ENCODE results near the gene FRAT1. TPM values are rescaled to one million over a fixed set of nuclear protein-coding genes. Genes with fewer than 3 reads are reported as not detected.
A peak's percentile ranks its signal among the peaks of the same experiment; 100 is the strongest.

Gene FRAT1
- total RNA-seq, 1 donor from 2014 or later, result 1.3 TPM

DNA sequence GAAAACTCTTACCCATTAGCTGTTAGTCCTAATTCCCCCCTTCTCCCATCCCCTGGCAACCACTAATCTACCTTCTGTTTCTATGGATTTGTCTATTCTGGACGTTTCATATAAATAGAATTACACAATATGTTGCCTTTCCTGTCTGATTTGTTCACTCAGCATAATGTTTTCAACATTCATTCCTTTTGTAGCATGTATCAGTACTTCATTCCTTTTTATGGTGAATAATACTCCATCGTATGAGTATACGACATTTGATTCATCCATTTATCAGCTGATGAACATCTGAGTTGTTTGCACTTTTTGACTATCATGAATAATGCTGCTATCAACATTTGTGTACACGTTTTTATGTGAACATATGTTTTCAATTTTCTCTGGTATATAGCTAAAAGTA lies 4.4 kb upstream of the FRAT1 start:
- H3K4me1 Mint-ChIP-seq (ENCODE audit: low read depth), result peaks cover 6% of the 10 kb centered on the region
- H3K4me3 Mint-ChIP-seq (ENCODE audit: unreplicated experiment), result no peak overlapping the region
- H3K27ac Mint-ChIP-seq (ENCODE audit: unreplicated experiment), result no peak overlapping the region
- TF ChIP-seq, protein P1, sequence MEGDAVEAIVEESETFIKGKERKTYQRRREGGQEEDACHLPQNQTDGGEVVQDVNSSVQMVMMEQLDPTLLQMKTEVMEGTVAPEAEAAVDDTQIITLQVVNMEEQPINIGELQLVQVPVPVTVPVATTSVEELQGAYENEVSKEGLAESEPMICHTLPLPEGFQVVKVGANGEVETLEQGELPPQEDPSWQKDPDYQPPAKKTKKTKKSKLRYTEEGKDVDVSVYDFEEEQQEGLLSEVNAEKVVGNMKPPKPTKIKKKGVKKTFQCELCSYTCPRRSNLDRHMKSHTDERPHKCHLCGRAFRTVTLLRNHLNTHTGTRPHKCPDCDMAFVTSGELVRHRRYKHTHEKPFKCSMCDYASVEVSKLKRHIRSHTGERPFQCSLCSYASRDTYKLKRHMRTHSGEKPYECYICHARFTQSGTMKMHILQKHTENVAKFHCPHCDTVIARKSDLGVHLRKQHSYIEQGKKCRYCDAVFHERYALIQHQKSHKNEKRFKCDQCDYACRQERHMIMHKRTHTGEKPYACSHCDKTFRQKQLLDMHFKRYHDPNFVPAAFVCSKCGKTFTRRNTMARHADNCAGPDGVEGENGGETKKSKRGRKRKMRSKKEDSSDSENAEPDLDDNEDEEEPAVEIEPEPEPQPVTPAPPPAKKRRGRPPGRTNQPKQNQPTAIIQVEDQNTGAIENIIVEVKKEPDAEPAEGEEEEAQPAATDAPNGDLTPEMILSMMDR (IDR thresholded peaks at IDR 0.05), result no peak
- H3K9me3 Mint-ChIP-seq (ENCODE audit: low read depth), result no peaks in the 10 kb centered on the region
- DNase-seq (ENCODE audit: low spot score), result no peak
- H3K27me3 Mint-ChIP-seq (ENCODE audit: low read depth), result no peaks in the 10 kb centered on the region
- H3K36me3 Mint-ChIP-seq (ENCODE audit: low read depth), result no peaks in the 10 kb centered on the region

DNA sequence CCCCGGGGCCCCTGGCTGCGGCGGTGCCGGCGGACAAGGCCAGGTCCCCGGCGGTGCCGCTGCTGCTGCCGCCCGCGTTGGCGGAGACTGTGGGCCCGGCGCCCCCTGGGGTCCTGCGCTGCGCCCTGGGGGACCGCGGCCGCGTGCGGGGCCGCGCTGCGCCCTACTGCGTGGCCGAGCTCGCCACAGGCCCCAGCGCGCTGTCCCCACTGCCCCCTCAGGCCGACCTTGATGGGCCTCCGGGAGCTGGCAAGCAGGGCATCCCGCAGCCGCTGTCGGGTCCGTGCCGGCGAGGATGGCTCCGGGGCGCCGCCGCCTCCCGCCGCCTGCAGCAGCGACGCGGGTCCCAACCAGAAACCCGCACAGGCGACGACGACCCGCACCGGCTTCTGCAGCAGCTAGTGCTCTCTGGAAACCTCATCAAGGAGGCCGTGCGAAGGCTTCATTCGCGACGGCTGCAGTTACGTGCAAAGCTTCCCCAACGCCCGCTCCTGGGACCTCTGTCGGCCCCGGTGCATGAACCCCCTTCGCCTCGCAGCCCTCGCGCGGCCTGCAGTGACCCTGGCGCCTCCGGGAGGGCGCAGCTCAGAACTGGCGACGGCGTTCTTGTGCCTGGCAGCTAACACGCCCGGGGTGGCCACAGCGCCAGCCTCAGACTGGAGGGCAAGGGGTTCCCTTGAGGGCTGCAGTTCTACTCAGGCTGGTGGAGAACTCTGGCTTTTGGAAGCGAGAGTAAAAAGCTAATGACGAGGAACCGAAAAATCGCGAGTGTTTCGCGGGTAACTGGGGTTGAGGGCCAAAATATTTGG lies 804 bp downstream of the FRAT1 start:
- Mint-ChIP-seq H3K36me3 (ENCODE audit: low read depth) (no peaks in the 10 kb centered on the region), H3K4me3 (ENCODE audit: unreplicated experiment) (peak overlapping the region; percentile 66), H3K4me1 (ENCODE audit: low read depth) (peaks cover 18% of the 10 kb centered on the region), H3K27me3 (ENCODE audit: low read depth) (peaks cover 10% of the 10 kb centered on the region), H3K9me3 (ENCODE audit: low read depth) (no peaks in the 10 kb centered on the region), H3K27ac (ENCODE audit: unreplicated experiment) (no peak overlapping the region)
- TF ChIP-seq, protein P1 (IDR thresholded peaks at IDR 0.05), result no peak
- DNase-seq (ENCODE audit: low spot score), result no peak

DNA sequence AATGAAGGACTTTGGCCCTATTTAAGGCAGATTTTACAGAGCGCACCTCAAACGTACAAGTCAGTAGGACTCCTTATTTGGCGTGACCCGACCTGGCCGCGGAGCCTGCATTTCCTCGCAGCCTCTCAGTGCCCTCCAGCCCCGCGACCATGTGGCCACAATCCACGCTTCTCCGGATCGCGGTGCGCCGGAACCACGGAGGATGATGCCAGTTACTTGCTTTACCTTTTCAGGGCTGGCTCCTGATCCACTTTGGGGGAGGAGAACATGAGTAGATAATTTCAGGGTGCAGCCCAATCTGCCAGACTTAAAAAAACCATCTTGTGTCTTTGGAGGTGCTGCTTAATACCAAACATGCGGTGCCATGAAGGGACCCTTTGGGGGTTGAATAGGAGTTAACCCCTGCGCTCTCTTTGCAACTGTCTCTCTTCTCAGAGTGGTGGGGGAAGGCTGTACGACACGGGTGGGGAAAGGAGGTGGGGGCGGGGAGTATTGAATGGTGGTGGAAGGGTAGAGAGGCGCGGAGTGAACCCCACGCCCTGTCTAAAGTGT lies 1.5 kb downstream of the FRAT1 start:
- DNase-seq (ENCODE audit: low spot score), result no peak
- no peaks in the 10 kb centered on the region for H3K9me3 Mint-ChIP-seq (ENCODE audit: low read depth)
- H3K27ac Mint-ChIP-seq (ENCODE audit: unreplicated experiment), result no peak overlapping the region
- no peaks in the 10 kb centered on the region for H3K36me3 Mint-ChIP-seq (ENCODE audit: low read depth)
- peaks cover 10% of the 10 kb centered on the region for H3K27me3 Mint-ChIP-seq (ENCODE audit: low read depth)
- H3K4me3 Mint-ChIP-seq (ENCODE audit: unreplicated experiment), result peak overlapping the region; percentile 66
- TF ChIP-seq, protein P1 (IDR thresholded peaks at IDR 0.05), result no peak
- H3K4me1 Mint-ChIP-seq (ENCODE audit: low read depth), result peaks cover 18% of the 10 kb centered on the region

DNA sequence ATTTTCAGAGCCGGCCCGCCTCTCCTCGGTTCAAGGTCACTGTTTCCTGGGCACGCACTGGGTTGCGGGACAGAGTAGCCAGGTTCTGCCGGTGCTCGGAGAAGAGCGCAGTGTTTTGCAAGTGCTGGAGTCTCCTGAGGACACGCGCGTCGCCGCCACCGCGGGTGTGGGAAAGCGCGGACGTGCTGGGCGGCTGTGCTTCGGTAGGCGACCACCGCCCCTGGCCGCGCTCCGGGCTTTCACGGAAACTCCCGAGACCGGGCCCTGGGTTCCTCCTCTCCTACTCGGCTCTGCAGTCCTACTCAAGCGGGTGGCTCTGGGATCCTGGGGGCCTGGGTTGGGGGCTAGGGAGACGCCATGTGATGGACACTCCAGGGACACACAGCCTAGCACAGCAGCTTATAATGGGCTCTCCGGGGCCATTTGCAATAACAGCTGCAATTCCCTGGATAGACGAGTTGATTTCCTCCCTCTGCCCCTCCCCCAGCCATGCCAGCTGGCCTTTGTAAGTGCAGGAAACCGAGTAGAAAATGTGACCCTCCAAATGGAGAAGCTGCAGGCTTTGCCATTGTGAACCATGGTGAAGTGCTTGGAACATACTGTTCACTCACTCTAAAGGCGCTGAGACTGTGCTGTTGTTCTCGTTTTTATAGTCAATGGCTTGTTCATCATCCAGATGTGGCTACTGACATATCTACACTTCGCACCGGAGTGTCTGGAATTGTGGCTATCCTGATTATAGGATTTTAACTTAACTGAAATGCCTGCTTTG lies 2.1 kb downstream of the FRAT1 start:
- peaks cover 10% of the 10 kb centered on the region for H3K27me3 Mint-ChIP-seq (ENCODE audit: low read depth)
- no peaks in the 10 kb centered on the region for H3K9me3 Mint-ChIP-seq (ENCODE audit: low read depth)
- TF ChIP-seq, protein P1 (IDR thresholded peaks at IDR 0.05), result no peak
- H3K4me1 Mint-ChIP-seq (ENCODE audit: low read depth), result peaks cover 18% of the 10 kb centered on the region
- no peaks in the 10 kb centered on the region for H3K36me3 Mint-ChIP-seq (ENCODE audit: low read depth)
- peak overlapping the region; percentile 66 for H3K4me3 Mint-ChIP-seq (ENCODE audit: unreplicated experiment)
- DNase-seq (ENCODE audit: low spot score), result no peak
- no peak overlapping the region for H3K27ac Mint-ChIP-seq (ENCODE audit: unreplicated experiment)

DNA sequence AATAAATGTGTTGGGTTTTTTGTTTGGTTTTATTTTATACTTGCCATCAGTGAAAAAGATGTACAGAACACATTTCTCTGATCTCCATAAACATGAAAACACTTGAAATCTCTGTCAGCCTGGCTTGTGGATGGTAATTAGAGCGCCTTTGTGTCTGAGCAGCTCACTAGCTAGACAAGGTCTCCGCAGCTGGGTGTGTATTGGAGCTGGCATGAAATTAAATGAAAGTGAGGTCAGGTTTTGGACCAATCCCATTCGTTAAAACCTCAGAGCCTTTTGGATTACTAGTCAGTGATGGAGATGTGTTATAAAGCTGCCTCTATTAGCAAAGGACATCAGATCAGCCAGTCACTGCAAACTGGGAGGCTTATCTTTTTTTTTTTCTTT lies 2.7 kb downstream of the FRAT1 start:
- H3K4me3 Mint-ChIP-seq (ENCODE audit: unreplicated experiment), result no peak overlapping the region
- no peak for DNase-seq (ENCODE audit: low spot score)
- no peaks in the 10 kb centered on the region for H3K36me3 Mint-ChIP-seq (ENCODE audit: low read depth)
- no peak overlapping the region for H3K27ac Mint-ChIP-seq (ENCODE audit: unreplicated experiment)
- TF ChIP-seq, protein P1 (IDR thresholded peaks at IDR 0.05), result no peak
- peaks cover 10% of the 10 kb centered on the region for H3K27me3 Mint-ChIP-seq (ENCODE audit: low read depth)
- H3K4me1 Mint-ChIP-seq (ENCODE audit: low read depth), result peaks cover 18% of the 10 kb centered on the region
- H3K9me3 Mint-ChIP-seq (ENCODE audit: low read depth), result no peaks in the 10 kb centered on the region

All from chondrocyte (in vitro differentiated cells).